Peyer's patch (tissue), 4 donors: ENCODE data around the gene FAM222A. TPM values are rescaled to one million over a fixed set of nuclear protein-coding genes. Genes with fewer than 3 reads are reported as not detected.
A peak's percentile ranks its signal among the peaks of the same experiment; 100 is the strongest.

Experiments used
- DNase-seq, 3 donors: peaks; one replicate each; pipeline ENCODE4 v3.0.0-alpha.2; 2017 to 2019
- H3K27ac ChIP-seq, 4 donors: fragments of 200-600 bp; sonication (generic); one replicate each; pipeline ENCODE4 v1.5.1; 2016 to 2019
- H3K27me3 ChIP-seq, 2 donors: fragments of 200-600 bp; sonication (generic); one replicate each; pipeline ENCODE4 v1.5.1; 2019
- H3K36me3 ChIP-seq, 3 donors: fragments of 200-600 bp; sonication (generic); one replicate each; pipeline ENCODE4 v1.5.1; 2016 to 2019
- H3K4me1 ChIP-seq, 4 donors: fragments of 200-600 bp; sonication (generic); one replicate each; pipeline ENCODE4 v1.5.1; 2016 to 2019
- H3K4me3 ChIP-seq, 4 donors: fragments of 200-600 bp; sonication (generic); 1 replicate in 3 of 4; 2 replicates in 1 of 4; pipeline ENCODE4 v1.5.1; 2016 to 2019; ENCODE audit warnings: mild to moderate bottlenecking in 1 of 4
- H3K9me3 ChIP-seq, 4 donors: fragments of 200-600 bp; sonication (generic); one replicate each; pipeline ENCODE4 v1.5.1; 2016 to 2019; ENCODE audit warnings: mild to moderate bottlenecking in 1 of 4
- CTCF ChIP-seq, 6 experiments: fragments of 450-650 bp in 4 of 6; fragments of 200-600 bp in 2 of 6; sonication (generic) in 1 of 6; IDR thresholded peaks; one replicate each; pipeline ENCODE4 v1.5.1; 2017 to 2019; ENCODE audit warnings: antibody characterized with exemption in 6 of 6, mild to moderate bottlenecking in 3 of 6, moderate library complexity in 1 of 6
- POLR2A ChIP-seq, 2 donors: fragments of 450-650 bp; IDR thresholded peaks; one replicate each; pipeline ENCODE4 v1.5.1; 2017; ENCODE audit warnings: antibody characterized with exemption in 2 of 2, mild to moderate bottlenecking in 2 of 2, moderate library complexity in 2 of 2
- total RNA-seq, 4 donors: library from RNA; depleted of rRNA; stranded (reverse); fragments of >200 nt; gene quantifications; one replicate each; pipeline ENCODE4 v1.1.0, GENCODE V29; 2016

FAM222A gene
- total RNA-seq, 4 donors from 2014 or later = 3.9 to 26.1 (median 7.0) TPM

GRCh38 chr12:109731806-109732205, 18.2 kb downstream of the FAM222A start:
- peak in 2 of 3 donors; percentile 19 to 23 for DNase-seq
- Histone ChIP-seq H3K27ac (no peak overlapping the region), H3K4me3 (no peak overlapping the region), H3K36me3 (no peaks in the 10 kb centered on the region), H3K4me1 (peaks cover 0 to 24% (median 3%) of the 10 kb centered on the region in 4 donors), H3K27me3 (no peaks in the 10 kb centered on the region), H3K9me3 (no peaks in the 10 kb centered on the region)
- no peak for TF ChIP-seq CTCF (IDR thresholded peaks at IDR 0.05)
- no peak for TF ChIP-seq POLR2A (IDR thresholded peaks at IDR 0.05)

- H3K4me3 ChIP-seq = no peak overlapping the region
- peak in 2 of 3 donors; percentile 15 to 26 for DNase-seq
- H3K27ac ChIP-seq = no peak overlapping the region
- no peaks in the 10 kb centered on the region for H3K27me3 ChIP-seq
- H3K4me1 ChIP-seq = peaks cover 0 to 24% (median 0%) of the 10 kb centered on the region in 4 donors
- TF ChIP-seq CTCF (IDR thresholded peaks at IDR 0.05) (no peak), POLR2A (IDR thresholded peaks at IDR 0.05) (no peak)
- H3K9me3 ChIP-seq = no peaks in the 10 kb centered on the region
- H3K36me3 ChIP-seq = no peaks in the 10 kb centered on the region
Observed at GRCh38 chr12:109732321-109733305, 19.0 kb downstream of the FAM222A start.

- no peaks in the 10 kb centered on the region for H3K36me3 ChIP-seq
- H3K27ac ChIP-seq = no peak overlapping the region
- TF ChIP-seq POLR2A (IDR thresholded peaks at IDR 0.05) = no peak
- TF ChIP-seq CTCF (IDR thresholded peaks at IDR 0.05) = no peak
- H3K27me3 ChIP-seq = no peaks in the 10 kb centered on the region
- no peaks in the 10 kb centered on the region for H3K9me3 ChIP-seq
- H3K4me3 ChIP-seq = no peak overlapping the region
- H3K4me1 ChIP-seq = peaks cover 0 to 37% (median 0%) of the 10 kb centered on the region in 4 donors
- peak in 2 of 3 donors; percentile 47 to 51 for DNase-seq
Observed at GRCh38 chr12:109734219-109735000, 20.8 kb downstream of the FAM222A start.

GRCh38 chr12:109735051-109735521, 21.5 kb downstream of the FAM222A start:
- Histone ChIP-seq H3K4me3 (no peak overlapping the region), H3K4me1 (peaks cover 0 to 37% (median 0%) of the 10 kb centered on the region in 4 donors), H3K36me3 (no peaks in the 10 kb centered on the region), H3K27me3 (no peaks in the 10 kb centered on the region), H3K27ac (no peak overlapping the region), H3K9me3 (no peaks in the 10 kb centered on the region)
- peak in 2 of 3 donors; percentile 25 to 37 for DNase-seq
- TF ChIP-seq CTCF (IDR thresholded peaks at IDR 0.05) (no peak), POLR2A (IDR thresholded peaks at IDR 0.05) (no peak)

GRCh38 chr12:109735825-109736551, 22.4 kb downstream of the FAM222A start:
- peaks cover 0 to 39% (median 0%) of the 10 kb centered on the region in 4 donors for H3K4me1 ChIP-seq
- no peaks in the 10 kb centered on the region for H3K36me3 ChIP-seq
- no peak overlapping the region for H3K27ac ChIP-seq
- TF ChIP-seq POLR2A (IDR thresholded peaks at IDR 0.05) = no peak
- no peak for TF ChIP-seq CTCF (IDR thresholded peaks at IDR 0.05)
- H3K9me3 ChIP-seq = no peaks in the 10 kb centered on the region
- no peaks in the 10 kb centered on the region for H3K27me3 ChIP-seq
- peak in 2 of 3 donors; percentile 26 to 46 for DNase-seq
- H3K4me3 ChIP-seq = no peak overlapping the region
